HEK293 (cell line): ENCODE data around the gene BMAL1.

Experiments used
- CTCF ChIA-PET: fragments of 350-600 bp; formaldehyde crosslinking; extraction: SDS; loops from one replicate; lab custom pipeline; 2021; ENCODE audit warnings: antibody characterized with exemption; lab: Yijun Ruan, JAX
- POLR2A ChIA-PET: fragments of 300-600 bp; formaldehyde crosslinking; extraction: SDS; loops from one replicate; lab custom pipeline; 2020; ENCODE audit warnings: antibody characterized with exemption, inconsistent platforms; lab: Yijun Ruan, JAX
- H3K27ac ChIP-seq: fragments of 200-500 bp; sonication (Bioruptor generic); 2 replicates; pipeline ENCODE4 v1.5.1; 2014; ENCODE audit warnings: low read depth, low read length, control low read depth, inconsistent platforms; ENCODE audit errors: extremely low read depth
- H3K36me3 ChIP-seq, 2 experiments: fragments of 200-500 bp in 1 of 2; sonication (Bioruptor generic) in 1 of 2; 1 replicate in 1 of 2; 2 replicates in 1 of 2; pipeline ENCODE4 v1.5.1; 2014 to 2017; ENCODE audit warnings: inconsistent platforms in 2 of 2, low read length in 2 of 2; ENCODE audit not compliant: control insufficient read depth in 2 of 2, insufficient read depth in 1 of 2
- H3K4me1 ChIP-seq: fragments of 200-500 bp; sonication (Bioruptor generic); 2 replicates; pipeline ENCODE4 v1.5.1; 2014; ENCODE audit warnings: mild to moderate bottlenecking, low read length, inconsistent platforms; ENCODE audit not compliant: control insufficient read depth, insufficient read depth
- H3K4me3 ChIP-seq: 2 replicates; pipeline ENCODE4 v1.5.1; 2011; ENCODE audit warnings: low read depth, mild to moderate bottlenecking, control low read depth, low read length, moderate library complexity
- H3K9me3 ChIP-seq: fragments of 200-500 bp; sonication (Bioruptor generic); 2 replicates; pipeline ENCODE4 v1.5.1; 2014; ENCODE audit warnings: low read depth, low read length, inconsistent platforms; ENCODE audit not compliant: control insufficient read depth, insufficient read depth
- EGR2 ChIP-seq: fragments of 450-650 bp; formaldehyde crosslinking; IDR thresholded peaks from 2 replicates; pipeline ENCODE4 v1.5.1; 2016; ENCODE audit warnings: low read depth, missing biosample characterization, missing genetic modification characterization
- HOXD13 ChIP-seq: sonication (generic); formaldehyde crosslinking; IDR thresholded peaks from 2 replicates; pipeline ENCODE4 v1.8.0; 2022; ENCODE audit warnings: missing genetic modification reagents, borderline replicate concordance
- MZF1 ChIP-seq: fragments of 450-650 bp; formaldehyde crosslinking; IDR thresholded peaks from 2 replicates; pipeline ENCODE4 v1.5.1; 2017; ENCODE audit warnings: missing biosample characterization, missing genetic modification characterization, borderline replicate concordance
- OSR2 ChIP-seq: fragments of 450-650 bp; formaldehyde crosslinking; IDR thresholded peaks from 2 replicates; pipeline ENCODE4 v1.5.1; 2016; ENCODE audit warnings: missing biosample characterization, missing genetic modification characterization
- ZNF112 ChIP-seq: fragments of 450-650 bp; formaldehyde crosslinking; IDR thresholded peaks from 2 replicates; pipeline ENCODE4 v1.5.0; 2017; ENCODE audit warnings: missing biosample characterization, missing genetic modification characterization
- ZNF311 ChIP-seq: fragments of 450-650 bp; formaldehyde crosslinking; IDR thresholded peaks from 2 replicates; pipeline ENCODE4 v1.5.1; 2017; ENCODE audit warnings: missing biosample characterization, missing genetic modification characterization, borderline replicate concordance
- ZNF561 ChIP-seq: fragments of 450-650 bp; IDR thresholded peaks from 2 replicates; pipeline ENCODE4 v1.5.1; 2018; ENCODE audit warnings: missing biosample characterization, missing genetic modification characterization, borderline replicate concordance
- ZNF654 ChIP-seq: fragments of 450-650 bp; formaldehyde crosslinking; IDR thresholded peaks from 2 replicates; pipeline ENCODE4 v1.5.1; 2016; ENCODE audit warnings: low read depth, missing biosample characterization, missing genetic modification characterization
- ZNF664 ChIP-seq: fragments of 450-650 bp; formaldehyde crosslinking; IDR thresholded peaks from 2 replicates; pipeline ENCODE4 v1.5.1; 2016; ENCODE audit warnings: missing biosample characterization, missing genetic modification characterization
- ZNF670 ChIP-seq: fragments of 450-650 bp; formaldehyde crosslinking; IDR thresholded peaks from 2 replicates; pipeline ENCODE4 v1.5.1; 2016; ENCODE audit warnings: missing biosample characterization, missing genetic modification characterization, low read depth
- ZNF677 ChIP-seq: fragments of 450-650 bp; IDR thresholded peaks from 2 replicates; pipeline ENCODE4 v1.5.0; 2018; ENCODE audit warnings: missing biosample characterization, mild to moderate bottlenecking, missing genetic modification characterization, moderate library complexity
- ZNF701 ChIP-seq: fragments of 450-650 bp; formaldehyde crosslinking; IDR thresholded peaks from 2 replicates; pipeline ENCODE4 v1.5.1; 2016; ENCODE audit warnings: missing biosample characterization, missing genetic modification characterization
- ZNF777 ChIP-seq: fragments of 450-650 bp; formaldehyde crosslinking; IDR thresholded peaks from 2 replicates; pipeline ENCODE4 v1.5.1; 2017; ENCODE audit warnings: missing biosample characterization, missing genetic modification characterization, borderline replicate concordance
- ZNF830 ChIP-seq: fragments of 450-650 bp; IDR thresholded peaks from 2 replicates; pipeline ENCODE4 v1.5.0; 2018; ENCODE audit warnings: missing biosample characterization, missing genetic modification characterization, low read depth, mild to moderate bottlenecking, moderate library complexity
- TF ChIP-seq, protein P1 (sequence below): fragments of 450-650 bp; formaldehyde crosslinking; IDR thresholded peaks from 2 replicates; pipeline ENCODE4 v1.5.1; 2016; ENCODE audit warnings: missing biosample characterization, missing genetic modification characterization
- TF ChIP-seq, protein P2 (sequence below): fragments of 450-650 bp; formaldehyde crosslinking; IDR thresholded peaks from 2 replicates; pipeline ENCODE4 v1.5.1; 2017; ENCODE audit warnings: missing biosample characterization, missing genetic modification characterization
- TF ChIP-seq, protein P3 (sequence below): fragments of 450-650 bp; formaldehyde crosslinking; IDR thresholded peaks from 2 replicates; pipeline ENCODE4 v1.5.1; 2016; ENCODE audit warnings: missing biosample characterization, missing genetic modification characterization
- TF ChIP-seq, protein P4 (sequence below): fragments of 450-650 bp; formaldehyde crosslinking; IDR thresholded peaks from 2 replicates; pipeline ENCODE4 v1.5.1; 2016; ENCODE audit warnings: missing biosample characterization, missing genetic modification characterization
- TF ChIP-seq, protein P5 (sequence below): IDR thresholded peaks from 2 replicates; pipeline ENCODE4 v1.6.1; 2011; ENCODE audit warnings: mild to moderate bottlenecking, low read depth, low read length, borderline replicate concordance

Gene BMAL1

DNA sequence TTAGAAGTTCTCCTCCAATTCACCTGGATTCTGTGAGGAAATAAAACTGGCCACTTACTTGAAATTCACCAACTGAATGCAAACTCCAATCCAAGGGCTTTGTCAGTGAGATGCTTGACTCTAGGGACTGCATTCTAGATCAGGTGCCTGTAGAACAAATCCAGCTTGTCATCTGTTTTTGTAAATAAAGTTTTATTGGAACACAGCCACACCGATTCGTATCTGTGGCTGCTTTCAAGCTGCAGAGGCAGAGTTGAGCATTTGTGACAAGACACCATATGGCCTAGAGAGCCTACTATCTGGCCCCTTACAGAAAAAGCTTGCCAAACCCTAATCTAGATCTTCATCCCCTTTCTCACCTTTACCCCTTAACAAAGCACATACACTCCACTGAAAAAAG, 103.1 kb downstream of the BMAL1 start:
- Histone ChIP-seq H3K9me3 (no peaks in the 10 kb centered on the region), H3K27ac (no peak overlapping the region), H3K4me1 (no peaks in the 10 kb centered on the region), H3K4me3 (no peak overlapping the region), H3K36me3 (peaks cover 0 to 68% of the 10 kb centered on the region in 2 experiments; a peak in 1 of 3 replicates)
- CTCF ChIA-PET: interaction anchor here (2.8 kb wide), 1 partner anchor 170 kb away, joined by 10 read pairs; no protein-coding TSS in a partner anchor
- TF ChIP-seq ZNF701 (tag by site-specific recombination) (no peak), ZNF830 (no peak), MZF1 (tag by site-specific recombination) (no peak), EGR2 (tag by site-specific recombination) (no peak), ZNF561 (tag by site-specific recombination) (no peak)
- TF ChIP-seq, protein P1, sequence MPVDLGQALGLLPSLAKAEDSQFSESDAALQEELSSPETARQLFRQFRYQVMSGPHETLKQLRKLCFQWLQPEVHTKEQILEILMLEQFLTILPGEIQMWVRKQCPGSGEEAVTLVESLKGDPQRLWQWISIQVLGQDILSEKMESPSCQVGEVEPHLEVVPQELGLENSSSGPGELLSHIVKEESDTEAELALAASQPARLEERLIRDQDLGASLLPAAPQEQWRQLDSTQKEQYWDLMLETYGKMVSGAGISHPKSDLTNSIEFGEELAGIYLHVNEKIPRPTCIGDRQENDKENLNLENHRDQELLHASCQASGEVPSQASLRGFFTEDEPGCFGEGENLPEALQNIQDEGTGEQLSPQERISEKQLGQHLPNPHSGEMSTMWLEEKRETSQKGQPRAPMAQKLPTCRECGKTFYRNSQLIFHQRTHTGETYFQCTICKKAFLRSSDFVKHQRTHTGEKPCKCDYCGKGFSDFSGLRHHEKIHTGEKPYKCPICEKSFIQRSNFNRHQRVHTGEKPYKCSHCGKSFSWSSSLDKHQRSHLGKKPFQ (tag by site-specific recombination): no peak
- POLR2A ChIA-PET: no interaction called here

DNA sequence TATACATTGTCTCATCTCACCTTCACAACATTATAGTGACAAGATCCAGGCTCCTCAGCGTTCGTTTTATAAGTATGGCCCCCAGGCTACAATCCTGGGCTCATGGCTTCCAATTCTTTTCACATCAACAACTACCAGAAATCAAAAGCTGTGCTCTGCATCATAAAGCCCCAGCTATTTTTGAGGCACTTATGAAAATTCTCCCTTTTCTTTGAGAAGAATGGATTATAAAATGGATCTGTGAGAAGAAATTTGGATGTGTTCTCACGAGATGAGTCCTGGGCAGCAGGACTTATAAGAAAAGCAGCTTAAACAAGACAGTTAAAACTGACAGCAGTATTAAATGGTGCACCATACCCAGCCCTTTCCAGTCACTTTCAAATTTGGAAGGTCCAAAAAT, 105.2 kb downstream of the BMAL1 start:
- Histone ChIP-seq H3K4me1 (no peaks in the 10 kb centered on the region), H3K27ac (no peak overlapping the region), H3K36me3 (peaks cover 0 to 65% of the 10 kb centered on the region in 2 experiments; a peak in 1 of 3 replicates), H3K9me3 (no peaks in the 10 kb centered on the region), H3K4me3 (no peak overlapping the region)
- CTCF ChIA-PET: interaction anchor here (0.9 to 2.4 kb wide), 5 partner anchors 16 to 172 kb away, joined by 3 to 12 read pairs (median 7); no protein-coding TSS in a partner anchor
- TF ChIP-seq ZNF777 (tag by site-specific recombination) (no peak), ZNF830 (no peak), ZNF311 (tag by site-specific recombination) (no peak), ZNF701 (tag by site-specific recombination) (no peak), ZNF677 (tag by site-specific recombination) (no peak), ZNF112 (no peak), HOXD13 (CRISPR knock-in tag) (no peak)
- TF ChIP-seq, protein P2, sequence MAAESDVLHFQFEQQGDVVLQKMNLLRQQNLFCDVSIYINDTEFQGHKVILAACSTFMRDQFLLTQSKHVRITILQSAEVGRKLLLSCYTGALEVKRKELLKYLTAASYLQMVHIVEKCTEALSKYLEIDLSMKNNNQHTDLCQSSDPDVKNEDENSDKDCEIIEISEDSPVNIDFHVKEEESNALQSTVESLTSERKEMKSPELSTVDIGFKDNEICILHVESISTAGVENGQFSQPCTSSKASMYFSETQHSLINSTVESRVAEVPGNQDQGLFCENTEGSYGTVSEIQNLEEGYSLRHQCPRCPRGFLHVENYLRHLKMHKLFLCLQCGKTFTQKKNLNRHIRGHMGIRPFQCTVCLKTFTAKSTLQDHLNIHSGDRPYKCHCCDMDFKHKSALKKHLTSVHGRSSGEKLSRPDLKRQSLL (tag by site-specific recombination): no peak
- TF ChIP-seq, protein P3, sequence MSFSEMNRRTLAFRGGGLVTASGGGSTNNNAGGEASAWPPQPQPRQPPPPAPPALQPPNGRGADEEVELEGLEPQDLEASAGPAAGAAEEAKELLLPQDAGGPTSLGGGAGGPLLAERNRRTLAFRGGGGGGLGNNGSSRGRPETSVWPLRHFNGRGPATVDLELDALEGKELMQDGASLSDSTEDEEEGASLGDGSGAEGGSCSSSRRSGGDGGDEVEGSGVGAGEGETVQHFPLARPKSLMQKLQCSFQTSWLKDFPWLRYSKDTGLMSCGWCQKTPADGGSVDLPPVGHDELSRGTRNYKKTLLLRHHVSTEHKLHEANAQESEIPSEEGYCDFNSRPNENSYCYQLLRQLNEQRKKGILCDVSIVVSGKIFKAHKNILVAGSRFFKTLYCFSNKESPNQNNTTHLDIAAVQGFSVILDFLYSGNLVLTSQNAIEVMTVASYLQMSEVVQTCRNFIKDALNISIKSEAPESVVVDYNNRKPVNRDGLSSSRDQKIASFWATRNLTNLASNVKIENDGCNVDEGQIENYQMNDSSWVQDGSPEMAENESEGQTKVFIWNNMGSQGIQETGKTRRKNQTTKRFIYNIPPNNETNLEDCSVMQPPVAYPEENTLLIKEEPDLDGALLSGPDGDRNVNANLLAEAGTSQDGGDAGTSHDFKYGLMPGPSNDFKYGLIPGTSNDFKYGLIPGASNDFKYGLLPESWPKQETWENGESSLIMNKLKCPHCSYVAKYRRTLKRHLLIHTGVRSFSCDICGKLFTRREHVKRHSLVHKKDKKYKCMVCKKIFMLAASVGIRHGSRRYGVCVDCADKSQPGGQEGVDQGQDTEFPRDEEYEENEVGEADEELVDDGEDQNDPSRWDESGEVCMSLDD: no peak
- POLR2A ChIA-PET: no interaction called here

DNA sequence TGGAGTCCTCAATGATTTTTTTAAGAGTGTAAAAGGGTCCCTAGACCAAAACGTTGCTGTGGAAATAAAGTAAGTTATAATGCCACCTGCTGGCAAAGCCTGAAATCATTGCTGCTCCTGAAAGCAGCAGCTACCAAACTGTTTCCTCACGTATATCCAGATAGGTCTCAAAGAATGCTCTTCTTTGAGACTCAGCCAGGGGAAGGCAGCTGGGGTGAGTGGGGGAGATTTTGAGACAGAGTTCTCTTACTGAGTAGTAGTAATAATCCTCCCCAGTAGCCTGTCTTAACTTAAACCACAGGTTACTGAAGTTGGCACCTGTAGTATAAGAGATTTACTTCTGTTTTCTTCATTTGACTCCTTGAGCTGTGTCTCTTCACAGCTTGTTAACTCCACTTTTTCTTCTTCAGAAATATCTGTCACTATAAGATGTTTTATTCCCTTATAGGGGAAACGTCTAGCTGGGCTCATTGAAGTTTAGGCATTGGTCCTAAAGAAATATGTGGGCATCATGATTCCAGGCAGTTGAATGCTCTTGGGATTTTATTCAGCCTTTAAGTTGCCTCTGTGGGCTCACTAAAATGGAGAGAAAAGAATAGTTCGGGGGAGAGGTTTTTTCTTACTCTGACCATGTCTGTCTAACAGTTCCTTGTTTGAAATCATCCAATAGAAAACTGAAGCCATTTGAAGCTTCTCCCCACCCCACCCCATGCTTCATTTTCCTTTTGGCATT, 107.5 kb downstream of the BMAL1 start:
- H3K36me3 ChIP-seq: peaks cover 0 to 69% of the 10 kb centered on the region in 2 experiments; a peak in 1 of 3 replicates
- no peaks in the 10 kb centered on the region for H3K4me1 ChIP-seq
- no peaks in the 10 kb centered on the region for H3K9me3 ChIP-seq
- H3K4me3 ChIP-seq: no peak overlapping the region
- TF ChIP-seq ZNF670 (tag by site-specific recombination) (no peak), ZNF664 (tag by site-specific recombination) (no peak), OSR2 (no peak), ZNF654 (tag by site-specific recombination) (peak; percentile 33)
- TF ChIP-seq, protein P4, sequence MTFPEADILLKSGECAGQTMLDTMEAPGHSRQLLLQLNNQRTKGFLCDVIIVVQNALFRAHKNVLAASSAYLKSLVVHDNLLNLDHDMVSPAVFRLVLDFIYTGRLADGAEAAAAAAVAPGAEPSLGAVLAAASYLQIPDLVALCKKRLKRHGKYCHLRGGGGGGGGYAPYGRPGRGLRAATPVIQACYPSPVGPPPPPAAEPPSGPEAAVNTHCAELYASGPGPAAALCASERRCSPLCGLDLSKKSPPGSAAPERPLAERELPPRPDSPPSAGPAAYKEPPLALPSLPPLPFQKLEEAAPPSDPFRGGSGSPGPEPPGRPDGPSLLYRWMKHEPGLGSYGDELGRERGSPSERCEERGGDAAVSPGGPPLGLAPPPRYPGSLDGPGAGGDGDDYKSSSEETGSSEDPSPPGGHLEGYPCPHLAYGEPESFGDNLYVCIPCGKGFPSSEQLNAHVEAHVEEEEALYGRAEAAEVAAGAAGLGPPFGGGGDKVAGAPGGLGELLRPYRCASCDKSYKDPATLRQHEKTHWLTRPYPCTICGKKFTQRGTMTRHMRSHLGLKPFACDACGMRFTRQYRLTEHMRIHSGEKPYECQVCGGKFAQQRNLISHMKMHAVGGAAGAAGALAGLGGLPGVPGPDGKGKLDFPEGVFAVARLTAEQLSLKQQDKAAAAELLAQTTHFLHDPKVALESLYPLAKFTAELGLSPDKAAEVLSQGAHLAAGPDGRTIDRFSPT (tag by site-specific recombination): no peak
- TF ChIP-seq, protein P5, sequence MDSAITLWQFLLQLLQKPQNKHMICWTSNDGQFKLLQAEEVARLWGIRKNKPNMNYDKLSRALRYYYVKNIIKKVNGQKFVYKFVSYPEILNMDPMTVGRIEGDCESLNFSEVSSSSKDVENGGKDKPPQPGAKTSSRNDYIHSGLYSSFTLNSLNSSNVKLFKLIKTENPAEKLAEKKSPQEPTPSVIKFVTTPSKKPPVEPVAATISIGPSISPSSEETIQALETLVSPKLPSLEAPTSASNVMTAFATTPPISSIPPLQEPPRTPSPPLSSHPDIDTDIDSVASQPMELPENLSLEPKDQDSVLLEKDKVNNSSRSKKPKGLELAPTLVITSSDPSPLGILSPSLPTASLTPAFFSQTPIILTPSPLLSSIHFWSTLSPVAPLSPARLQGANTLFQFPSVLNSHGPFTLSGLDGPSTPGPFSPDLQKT: no peak
- POLR2A ChIA-PET: no interaction called here
- CTCF ChIA-PET: interaction anchor here (0.5 to 2.6 kb wide), 25 partner anchors 8 to 531 kb away, joined by 3 to 26 read pairs (median 4); no protein-coding TSS in a partner anchor
- H3K27ac ChIP-seq: no peak overlapping the region
